ENCODE data around the gene KCNH4.

DNA sequence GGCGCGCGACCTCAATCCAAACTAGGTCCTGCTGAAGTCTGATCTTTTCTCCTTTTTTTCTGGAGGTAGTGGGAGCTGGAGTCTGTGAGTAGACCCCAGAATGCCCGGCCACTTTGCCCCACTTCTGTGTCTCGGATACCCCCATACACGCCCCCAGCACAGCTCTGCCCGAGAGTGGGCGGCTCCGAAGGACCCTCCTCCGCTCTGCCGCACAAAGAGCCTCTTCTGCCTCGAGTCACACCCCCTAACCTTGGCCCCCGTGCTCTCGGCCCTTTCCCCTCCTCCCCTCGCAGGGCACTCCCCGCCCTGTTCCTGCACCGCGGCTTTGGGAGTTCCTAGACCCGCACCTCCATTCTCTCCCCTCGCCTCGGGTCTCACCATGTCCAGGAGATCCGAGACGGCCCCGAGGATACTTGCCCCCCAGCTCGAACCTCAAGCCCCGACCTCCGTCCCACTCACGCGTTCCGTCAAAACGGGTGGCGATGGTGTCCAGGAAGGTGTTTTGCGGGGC, 476 bp downstream of the KCNH4 start:
- no peak for TF ChIP-seq POLR2A (IDR thresholded peaks at IDR 0.05)
- TF ChIP-seq, protein P1, sequence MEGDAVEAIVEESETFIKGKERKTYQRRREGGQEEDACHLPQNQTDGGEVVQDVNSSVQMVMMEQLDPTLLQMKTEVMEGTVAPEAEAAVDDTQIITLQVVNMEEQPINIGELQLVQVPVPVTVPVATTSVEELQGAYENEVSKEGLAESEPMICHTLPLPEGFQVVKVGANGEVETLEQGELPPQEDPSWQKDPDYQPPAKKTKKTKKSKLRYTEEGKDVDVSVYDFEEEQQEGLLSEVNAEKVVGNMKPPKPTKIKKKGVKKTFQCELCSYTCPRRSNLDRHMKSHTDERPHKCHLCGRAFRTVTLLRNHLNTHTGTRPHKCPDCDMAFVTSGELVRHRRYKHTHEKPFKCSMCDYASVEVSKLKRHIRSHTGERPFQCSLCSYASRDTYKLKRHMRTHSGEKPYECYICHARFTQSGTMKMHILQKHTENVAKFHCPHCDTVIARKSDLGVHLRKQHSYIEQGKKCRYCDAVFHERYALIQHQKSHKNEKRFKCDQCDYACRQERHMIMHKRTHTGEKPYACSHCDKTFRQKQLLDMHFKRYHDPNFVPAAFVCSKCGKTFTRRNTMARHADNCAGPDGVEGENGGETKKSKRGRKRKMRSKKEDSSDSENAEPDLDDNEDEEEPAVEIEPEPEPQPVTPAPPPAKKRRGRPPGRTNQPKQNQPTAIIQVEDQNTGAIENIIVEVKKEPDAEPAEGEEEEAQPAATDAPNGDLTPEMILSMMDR (IDR thresholded peaks at IDR 0.05), result no peak
